HG03342 (cell line): ENCODE measurements around the gene P4HB.

Source experiments
- ATAC-seq: cut with Tn5 transposase; IDR thresholded peaks from one replicate; pipeline ENCODE4 v1.9.1; 2021; ENCODE audit warnings: mild to moderate bottlenecking, moderate library complexity; ENCODE audit not compliant: unreplicated experiment

Gene P4HB

GRCh38 chr17:81794509-81794908 lies 65.8 kb downstream of the P4HB start:
- ATAC-seq = no peak

GRCh38 chr17:81794074-81794476 lies 66.3 kb downstream of the P4HB start:
- ATAC-seq = no peak
